SK-N-DZ (cell line): Measurements from ENCODE around the gene BTBD3.

Experiments
- DNase-seq: peaks from one replicate; pipeline ENCODE4 v3.0.0-alpha.2; 2015; ENCODE audit warnings: low spot score

BTBD3 gene

DNA sequence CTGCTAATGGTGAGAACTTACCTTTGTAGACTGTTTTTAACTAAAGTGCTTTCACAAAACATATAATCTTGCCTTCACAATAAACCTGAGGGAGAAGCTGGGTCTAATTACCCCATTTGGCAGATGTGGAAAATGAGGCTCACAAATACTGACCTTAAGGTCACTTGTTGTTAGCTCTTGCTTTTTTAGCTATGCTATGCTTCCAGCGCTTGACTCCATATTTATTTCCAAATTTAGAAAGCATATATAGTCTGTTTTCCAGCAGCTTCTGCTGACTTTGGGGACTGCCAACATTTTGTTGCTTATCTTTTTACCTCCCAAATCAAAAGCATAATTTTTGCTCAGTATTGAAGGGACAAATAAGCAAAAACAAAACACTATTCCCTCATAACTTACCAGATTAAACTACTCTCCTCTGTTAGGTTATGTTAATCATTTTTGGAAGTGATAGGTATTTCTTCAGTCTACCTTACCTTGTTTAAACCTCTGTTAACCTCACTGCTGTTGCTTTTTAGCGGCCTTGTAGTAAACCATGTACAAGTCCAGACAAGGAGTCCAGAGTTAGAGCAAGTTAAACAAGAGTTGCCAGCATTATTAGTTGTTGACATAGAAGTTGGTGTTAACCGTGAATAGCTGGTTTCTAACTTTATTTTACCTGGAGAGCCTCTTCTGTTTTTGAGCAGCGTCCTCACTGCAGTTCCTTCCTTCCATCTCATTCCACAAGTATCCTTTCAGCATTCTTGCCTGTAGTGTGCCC is 4.9 kb upstream of the BTBD3 start:
- no peak for DNase-seq

DNA sequence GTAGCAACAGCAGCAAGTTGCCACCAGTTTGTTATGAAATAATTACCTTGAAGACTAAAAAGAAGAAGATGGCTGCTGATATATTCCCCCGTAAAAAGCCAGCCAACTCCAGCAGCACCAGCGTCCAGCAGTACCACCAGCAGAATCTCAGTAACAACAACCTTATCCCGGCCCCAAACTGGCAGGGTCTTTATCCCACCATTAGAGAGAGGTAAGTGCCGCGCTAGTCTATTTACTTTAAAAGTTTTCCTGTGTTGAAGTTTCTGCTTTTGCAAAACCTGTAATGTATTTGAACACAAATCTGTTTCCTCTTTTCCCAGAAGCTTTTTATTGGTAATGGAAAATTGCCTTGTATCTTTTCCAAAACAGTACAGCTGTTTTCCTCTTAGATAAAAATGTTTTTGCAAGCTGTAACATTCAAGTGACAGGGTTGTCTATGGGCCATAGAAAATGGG is 725 bp downstream of the BTBD3 start:
- DNase-seq: no peak

DNA sequence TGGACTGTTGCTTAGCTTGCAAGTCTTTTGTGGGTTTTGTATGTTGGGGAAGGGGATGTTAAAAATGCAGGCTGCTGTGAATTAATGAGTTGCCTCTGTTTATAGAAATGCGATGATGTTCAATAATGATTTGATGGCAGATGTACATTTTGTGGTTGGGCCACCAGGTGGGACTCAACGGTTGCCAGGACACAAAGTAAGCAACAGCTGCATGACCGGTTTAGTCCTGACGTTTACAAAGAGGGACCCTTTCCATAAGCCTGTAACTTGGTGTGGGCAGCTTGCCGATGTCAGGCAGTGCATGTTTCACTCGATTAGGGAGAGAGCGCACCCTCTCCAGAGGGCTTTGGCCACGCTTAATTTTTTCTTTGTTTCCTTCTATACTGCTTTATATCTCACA is 1.3 kb downstream of the BTBD3 start:
- no peak for DNase-seq

DNA sequence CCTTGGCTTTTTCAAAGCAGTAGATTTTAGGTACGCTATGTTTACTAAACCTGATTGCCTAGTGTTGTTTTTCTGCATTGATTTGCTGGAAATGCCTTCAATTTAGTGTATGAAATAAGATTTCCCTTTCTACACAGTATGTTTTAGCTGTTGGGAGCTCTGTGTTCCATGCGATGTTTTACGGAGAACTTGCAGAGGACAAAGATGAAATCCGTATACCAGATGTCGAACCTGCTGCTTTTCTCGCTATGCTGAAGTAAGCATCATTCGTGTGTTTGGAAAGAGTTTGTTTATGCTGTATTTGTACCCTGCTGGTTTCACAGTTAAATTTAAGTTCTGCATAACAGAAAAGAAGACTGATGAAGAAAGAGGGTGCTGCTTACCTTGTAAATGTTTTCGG is 1.9 kb downstream of the BTBD3 start:
- no peak for DNase-seq

DNA sequence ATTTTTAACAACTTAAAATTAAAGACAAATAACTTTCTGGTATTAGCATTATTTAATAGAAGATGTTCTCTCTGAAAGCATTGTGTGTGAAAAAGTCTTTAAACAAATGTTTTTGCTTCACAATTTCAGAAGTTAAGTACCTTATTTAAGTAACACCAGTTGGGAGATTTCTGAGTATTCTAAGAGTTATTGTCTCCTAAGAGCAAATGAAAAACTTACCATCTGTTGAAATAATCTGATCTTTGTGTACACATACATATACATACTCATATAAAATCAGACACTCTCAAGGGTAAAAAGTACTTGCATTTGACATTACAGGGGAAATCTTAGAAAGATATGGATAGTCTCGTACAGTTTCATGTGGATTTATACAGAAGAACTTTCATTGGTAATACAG is 2.4 kb downstream of the BTBD3 start:
- DNase-seq: no peak

DNA sequence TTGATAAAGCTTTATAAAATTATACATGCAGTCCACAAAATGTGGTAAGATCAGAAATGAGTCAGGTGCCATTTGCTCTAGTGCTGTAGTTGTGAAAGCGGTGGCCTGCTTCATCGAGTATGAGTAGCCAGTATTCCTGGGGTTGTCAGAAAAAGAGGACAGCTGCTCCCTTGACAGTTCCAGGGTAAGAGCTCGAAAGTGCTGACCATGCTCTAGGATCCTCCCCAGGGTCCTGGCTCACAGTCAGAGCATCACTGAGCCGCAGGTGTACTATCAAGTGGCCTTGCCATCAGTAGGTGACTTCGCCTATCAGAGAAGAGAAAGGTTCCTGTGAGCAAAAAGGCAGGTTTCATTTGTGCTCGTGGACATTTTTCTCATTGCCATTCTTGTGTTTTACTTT is 3.6 kb downstream of the BTBD3 start:
- DNase-seq: no peak

DNA sequence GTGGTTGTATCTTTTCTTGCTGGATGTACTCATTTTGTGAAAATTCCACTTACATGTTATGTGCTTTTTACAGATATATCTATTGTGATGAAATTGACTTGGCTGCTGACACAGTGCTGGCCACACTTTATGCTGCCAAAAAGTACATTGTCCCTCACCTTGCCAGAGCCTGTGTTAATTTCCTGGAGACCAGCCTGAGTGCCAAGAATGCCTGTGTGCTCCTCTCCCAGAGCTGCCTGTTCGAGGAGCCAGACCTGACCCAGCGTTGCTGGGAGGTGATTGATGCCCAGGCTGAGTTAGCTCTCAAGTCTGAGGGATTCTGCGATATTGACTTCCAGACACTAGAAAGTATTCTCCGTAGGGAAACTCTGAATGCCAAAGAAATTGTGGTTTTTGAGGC is 4.9 kb downstream of the BTBD3 start:
- DNase-seq: no peak

DNA sequence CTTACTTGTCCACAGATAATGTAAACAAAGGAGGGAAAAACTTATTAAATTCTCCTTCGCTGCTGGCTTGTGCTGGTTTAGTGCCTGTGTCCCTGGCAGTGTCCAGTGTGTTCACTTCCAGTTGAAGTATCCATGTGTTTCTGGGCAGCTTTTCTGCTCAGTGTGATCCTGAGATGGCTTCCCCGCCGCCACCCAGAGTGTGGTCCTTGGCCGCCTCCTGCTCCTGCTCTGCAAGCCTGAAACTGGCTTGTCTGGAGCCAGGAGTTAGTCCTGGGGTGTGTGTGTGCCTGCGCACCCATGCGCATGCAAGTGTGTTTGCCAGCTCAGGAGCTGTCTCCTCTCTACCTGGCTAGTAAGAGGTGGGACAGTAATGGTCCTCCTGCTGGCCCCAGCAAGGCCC is 7.2 kb downstream of the BTBD3 start:
- DNase-seq: no peak

DNA sequence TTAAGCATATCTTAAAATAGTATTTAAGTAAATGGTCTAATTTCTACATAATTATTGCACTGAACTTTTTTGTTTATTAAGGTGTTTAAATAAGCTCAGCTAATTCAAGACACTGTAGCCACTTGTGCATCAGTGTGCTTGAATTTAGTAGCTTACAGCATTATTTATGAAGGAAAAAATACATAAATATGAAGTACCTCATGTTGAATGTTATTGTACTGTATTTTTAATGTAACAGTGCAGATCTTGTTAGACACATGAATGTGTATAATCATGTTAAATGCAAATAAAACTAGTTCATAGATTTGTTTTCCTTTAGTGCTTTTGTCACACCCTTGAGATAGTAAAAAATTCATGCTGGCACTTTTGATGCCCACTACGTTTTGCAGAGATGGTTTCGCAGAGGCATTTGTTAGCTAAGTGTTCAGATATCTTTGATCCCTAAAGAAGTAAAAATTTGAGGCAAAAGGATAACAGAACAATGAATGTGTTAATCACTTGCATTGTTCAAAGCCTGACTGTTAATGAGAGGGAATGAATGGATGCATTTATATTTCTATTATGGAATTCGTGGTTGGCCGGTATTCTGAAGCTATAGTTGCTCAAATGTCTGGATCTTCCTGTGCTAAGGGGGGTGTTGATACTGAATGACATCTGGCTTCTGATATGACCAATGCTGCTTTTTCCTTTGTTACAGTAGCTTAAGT is 8.8 kb downstream of the BTBD3 start:
- DNase-seq: no peak

DNA sequence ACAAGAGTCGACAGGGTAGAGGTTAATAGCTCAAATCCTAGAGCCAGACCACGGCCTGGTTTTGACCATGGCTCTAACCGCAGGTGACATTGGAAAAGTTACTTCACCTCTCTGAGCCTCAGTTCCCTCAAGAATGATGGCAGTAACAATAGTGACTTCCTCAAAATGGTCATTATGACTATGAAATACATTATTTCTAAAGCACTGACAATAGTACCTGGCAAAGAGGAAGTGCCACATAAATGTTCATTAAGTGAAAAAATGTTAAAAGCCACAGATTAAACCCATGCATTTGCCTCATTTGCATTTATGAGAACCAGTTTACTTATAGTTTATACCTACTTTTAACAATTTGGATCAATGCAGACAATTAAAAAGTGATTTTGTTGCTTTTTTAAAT is 12.3 kb downstream of the BTBD3 start:
- DNase-seq: no peak

DNA sequence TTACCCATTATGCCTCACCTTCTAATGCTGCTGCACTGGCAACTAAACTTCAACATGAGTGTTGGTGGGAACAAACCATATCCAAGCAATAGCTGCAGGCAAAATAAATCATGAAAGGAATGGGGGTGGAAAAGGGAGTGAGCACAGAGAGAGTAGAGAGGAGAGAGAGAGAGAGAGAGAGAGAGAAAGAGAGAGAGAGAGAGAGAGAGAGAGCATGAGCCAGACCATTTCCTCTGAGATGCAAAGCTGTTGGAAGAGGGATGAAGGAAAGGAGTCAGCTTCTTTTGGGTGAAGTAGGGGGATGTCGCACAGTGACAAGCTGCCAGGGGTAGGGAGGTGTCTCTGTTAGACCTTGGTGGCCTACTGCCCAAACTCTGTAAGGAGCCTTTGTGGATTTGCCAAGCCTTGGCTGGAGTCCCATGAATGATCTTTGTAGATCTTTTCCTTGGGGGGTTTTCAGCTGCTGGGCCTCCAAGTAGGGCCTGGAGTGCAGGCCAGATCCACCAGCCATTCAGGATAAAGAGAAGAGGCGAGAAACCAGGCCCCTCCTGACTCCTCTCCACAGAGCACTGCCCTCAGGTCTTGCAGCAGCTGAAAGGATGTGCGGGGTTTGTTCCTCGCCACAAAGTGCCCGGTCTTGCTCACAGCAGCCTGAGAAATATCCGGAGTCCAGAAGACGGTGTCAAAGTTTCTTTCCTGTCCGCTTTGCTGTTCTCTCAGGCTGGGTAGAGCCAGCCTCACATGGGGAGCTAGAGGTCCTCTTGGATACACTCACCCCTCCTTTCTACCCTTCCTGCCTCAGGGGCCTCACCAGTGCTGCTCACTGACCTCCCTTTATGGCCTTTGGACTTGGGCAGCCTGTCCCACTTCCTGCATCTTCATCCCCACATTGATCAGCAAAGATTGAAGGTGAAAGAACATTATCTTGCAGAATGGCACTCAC is 17.8 kb downstream of the BTBD3 start:
- no peak for DNase-seq

DNA sequence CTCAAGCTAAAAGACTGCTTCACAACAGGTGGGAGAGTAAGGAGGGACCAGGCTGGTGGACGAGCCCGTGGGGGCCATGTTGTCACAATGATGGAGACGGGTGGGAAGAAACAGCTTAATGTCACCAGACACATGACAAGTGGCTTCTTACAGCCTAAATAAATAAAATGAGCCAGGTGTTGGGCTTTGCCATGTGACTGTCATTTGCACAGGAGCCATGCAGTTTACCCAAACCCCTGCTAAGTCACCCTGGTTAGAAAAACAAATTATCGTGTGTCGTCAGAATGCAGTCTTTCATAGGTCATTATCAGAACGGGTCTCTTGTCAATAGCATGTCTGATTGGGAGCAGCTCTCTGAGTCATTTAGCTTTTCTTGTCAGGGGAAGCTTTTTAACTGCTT is 18.5 kb downstream of the BTBD3 start:
- peak; percentile 43 for DNase-seq

DNA sequence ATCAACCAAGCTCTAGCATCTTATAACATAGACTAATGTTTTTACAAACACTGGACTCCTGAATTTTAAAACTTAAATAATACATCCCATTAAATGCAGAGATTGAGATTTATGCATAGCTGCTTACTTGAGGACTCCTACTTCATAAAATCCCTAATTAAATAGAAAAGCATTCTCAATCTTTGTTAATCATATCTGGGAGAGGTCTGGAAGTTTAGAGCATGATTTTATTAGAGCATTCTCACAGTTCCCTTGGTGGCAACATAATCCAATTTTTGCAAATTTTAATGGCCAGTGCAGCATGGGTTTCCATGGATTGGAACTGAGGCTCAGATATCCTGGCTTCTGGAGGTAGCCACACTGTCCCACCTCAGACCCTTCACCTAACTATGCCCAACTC is 19.5 kb downstream of the BTBD3 start:
- peak; percentile 70 for DNase-seq

DNA sequence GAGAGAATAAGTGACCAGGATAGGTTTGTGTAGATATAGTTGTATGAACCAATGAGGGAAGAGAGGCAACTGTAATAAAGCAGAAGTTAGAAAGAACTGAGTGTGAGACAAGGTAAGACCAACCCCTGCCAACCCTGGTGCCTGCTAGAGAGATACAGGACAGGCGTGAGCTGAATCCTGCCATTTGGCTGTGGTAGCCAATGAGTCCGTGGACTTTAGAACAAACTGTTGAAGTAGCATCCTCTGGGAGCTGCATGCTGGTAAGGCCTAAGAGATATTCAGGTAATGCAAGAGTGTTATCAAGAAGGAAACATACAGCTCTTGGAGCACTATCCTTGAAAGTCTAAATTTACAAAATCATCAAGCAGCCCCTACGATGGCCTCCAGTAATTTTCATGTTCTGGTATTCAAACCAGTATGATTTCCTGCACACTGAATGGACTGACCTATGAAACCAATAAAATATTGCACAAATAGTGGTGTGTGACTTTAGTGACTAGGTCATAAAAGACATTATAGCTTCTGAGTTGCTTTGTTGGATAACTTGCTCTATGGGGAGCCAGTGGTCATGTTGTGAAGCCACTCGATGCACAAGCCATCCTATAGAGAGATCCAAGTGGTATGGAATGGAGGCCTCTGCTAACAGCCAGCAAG is 24.0 kb downstream of the BTBD3 start:
- no peak for DNase-seq

DNA sequence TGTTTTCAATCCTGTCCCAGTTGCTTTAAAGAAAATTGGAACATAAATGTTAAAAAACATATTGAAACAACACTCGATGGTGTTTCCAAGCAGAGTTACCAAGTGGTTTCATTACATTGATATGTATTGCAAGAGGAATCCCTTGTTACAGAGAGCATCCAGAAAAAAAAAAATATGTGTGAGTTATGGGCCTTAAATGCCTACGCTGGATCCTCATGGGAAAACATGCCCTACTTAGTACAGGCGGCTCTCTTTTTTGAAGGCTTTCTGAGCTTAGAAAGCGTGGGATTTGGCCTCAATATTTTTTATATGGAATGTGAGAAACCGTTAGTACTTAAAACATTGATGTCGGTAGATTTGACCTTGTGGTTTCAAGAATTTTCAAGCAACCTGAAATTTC is 26.1 kb downstream of the BTBD3 start:
- no peak for DNase-seq

DNA sequence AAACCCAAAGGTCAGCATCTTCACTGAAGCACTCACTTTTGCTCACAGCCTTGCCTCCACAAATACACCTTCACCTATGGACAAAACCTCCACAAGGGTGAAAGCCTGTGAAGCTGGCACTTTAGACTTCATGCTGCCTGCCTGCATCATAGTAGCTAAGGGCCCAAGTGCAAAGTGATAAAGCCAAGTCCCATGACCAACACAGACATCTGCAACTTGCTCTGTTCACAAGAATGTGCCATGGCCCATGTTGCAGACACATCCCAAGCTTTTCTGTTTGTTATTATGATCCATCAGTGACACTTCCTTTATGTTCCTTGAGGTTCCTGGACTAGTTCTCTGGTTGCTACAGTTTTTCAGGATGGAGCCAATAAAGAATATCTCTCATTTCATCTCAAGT is 31.1 kb downstream of the BTBD3 start:
- DNase-seq: no peak

DNA sequence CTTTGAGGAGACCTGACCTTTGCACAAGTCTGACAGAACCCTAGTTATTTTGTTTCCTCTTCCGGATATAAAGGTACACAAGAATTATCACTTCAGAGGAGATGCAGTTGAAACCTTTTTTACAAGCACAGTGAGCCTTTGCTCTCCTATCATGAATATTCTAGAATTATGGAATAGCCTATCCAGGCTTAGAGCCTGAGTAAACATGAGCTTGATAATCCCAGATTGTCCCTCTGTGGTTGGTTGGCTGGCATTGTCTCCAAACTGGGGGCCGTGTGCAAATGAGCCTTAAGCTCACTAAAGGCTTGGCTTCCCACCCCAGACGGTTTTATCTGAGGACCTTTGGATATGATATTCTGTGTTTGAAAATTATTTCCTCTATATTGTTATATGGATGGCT is 32.0 kb downstream of the BTBD3 start:
- no peak for DNase-seq

DNA sequence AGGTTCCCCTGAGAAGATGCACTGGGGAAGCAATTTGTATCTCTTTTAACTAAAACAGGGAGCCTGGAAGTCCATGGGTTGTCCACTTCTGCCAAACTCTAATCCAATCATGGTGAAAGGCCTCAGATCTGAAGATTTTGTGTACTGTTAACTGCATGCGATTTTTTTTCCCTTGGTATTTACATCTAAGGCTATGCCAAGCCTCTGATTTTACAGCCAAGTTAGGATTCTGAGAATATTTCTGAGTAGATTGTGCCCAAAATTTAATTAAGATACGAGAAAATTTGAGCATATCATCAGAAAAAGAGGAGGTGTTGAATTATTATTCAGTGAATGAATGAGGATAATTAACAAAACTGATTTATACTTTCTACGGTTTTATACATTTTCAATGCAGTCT is 34.0 kb downstream of the BTBD3 start:
- no peak for DNase-seq

DNA sequence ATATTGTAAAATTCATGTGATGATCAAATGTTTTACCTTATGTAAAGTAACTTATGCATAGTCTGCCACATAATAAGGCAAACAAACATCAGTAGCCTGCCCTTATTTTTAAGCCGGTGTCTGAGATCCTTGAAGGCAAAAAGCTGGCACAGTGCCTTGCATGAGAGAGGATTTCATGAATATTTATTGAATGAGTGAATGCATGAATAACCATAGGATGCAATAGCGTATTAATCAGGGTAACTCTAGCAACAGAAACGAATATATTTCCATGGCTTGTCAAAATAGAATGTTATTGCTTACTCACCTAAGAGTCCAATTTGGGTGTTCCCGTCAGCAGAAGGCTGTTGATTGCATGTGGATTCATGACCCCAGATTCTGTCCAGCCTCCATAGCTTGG is 34.9 kb downstream of the BTBD3 start:
- DNase-seq: no peak

DNA sequence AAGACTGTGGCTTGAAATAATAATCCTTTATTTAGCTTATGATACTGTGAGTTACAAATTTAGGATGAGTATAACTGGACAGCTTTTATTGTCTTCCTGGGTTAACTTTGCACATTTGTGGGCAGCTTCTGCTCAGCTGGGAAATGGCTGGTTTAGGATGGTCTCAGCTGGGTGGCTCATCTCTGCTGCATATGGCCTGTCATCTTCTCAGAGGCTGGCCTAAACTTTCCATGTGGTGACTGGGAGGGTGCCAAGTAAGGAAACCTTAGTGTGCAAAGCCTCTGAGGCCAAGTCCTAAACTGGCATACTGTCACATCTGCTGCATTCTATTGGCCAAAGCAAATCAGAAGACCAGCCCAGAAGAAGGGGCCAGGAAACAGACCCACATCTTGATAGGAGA is 40.2 kb downstream of the BTBD3 start:
- no peak for DNase-seq

DNA sequence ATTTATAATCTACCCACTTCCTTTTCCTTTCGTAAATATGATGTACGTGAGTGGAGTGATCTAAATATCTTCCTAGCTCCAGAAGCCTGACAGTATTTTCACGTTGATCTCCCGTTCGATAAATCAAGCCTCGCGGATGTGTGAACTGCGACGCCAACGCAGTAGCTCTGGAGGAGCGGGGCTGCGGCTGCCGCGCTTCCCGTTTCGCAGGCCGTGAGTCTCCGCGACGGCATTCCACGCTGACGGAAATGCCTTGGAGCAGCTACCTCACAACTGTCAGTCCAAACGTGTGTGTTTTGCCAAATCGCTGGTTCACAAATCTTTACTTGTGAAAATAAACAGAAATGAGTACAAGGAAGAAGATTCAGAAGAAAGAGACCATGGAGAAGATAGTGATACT is 41.2 kb downstream of the BTBD3 start:
- no peak for DNase-seq

DNA sequence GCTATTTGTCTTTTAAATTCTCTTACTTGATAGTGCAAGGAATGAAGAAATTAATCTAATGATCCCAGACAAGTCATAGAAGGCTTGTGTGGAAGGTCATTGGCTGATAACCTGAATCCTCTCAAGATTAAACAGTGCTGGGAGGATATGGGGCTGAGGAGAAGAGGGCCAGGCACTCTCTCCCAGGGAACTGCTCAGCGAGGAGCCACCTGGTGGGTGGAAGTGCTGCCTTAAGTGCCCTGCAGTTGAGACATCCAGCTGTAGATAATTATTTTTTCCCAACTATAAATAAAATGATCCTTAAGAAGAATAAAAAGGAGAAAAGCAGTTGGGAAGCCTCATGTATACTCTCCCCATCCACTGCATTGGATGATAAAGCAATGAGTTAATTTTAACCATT is 47.9 kb downstream of the BTBD3 start:
- DNase-seq: no peak
